Retinal pigment epithelial cell (primary cell): ENCODE measurements around the gene SH2D6.
A peak's percentile ranks its signal among the peaks of the same experiment; 100 is the strongest.

Experiments used
- DNase-seq: peaks from one replicate; pipeline ENCODE4 v3.0.0-alpha.2; 2010; ENCODE audit warnings: low read depth
- H3K4me3 ChIP-seq: 2 replicates; pipeline ENCODE4 v1.5.1; 2011; ENCODE audit warnings: mild to moderate bottlenecking, low read length, control low read depth, moderate library complexity
- CTCF ChIP-seq: conservative IDR thresholded peaks from 2 replicates; pipeline ENCODE4 v1.5.1; 2011; ENCODE audit warnings: low read depth, low read length, control low read depth, inconsistent platforms

SH2D6 gene

GRCh38 chr2:85390941-85391669, 27.4 kb upstream of the SH2D6 start:
- H3K4me3 ChIP-seq = no peak overlapping the region
- DNase-seq = no peak
- peak; percentile 82 for TF ChIP-seq CTCF

GRCh38 chr2:85393836-85394235, 24.7 kb upstream of the SH2D6 start:
- no peak overlapping the region for H3K4me3 ChIP-seq
- no peak for TF ChIP-seq CTCF
- DNase-seq = no peak

DNA sequence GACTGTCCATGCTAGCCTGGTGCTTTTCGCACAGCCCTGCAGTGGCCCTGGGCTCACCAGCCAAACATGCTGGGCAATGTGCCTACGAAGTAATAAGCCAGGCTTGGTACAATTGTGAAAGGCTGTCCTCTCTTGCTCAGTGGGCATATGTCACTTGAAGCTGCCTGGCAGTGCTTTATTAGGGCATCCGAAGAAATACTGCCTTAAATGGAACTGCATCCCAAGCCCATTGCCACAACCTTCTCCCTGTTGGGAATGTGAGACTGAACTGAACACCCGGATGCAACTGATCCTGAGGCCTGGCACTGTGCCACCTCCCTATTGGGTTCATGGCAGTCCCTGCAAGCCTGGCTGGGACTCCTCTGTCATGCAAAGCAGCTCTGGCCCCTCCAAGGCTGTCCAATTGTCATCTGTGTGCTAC, 24.2 kb upstream of the SH2D6 start:
- no peak for DNase-seq
- H3K4me3 ChIP-seq = no peak overlapping the region
- TF ChIP-seq CTCF = no peak

GRCh38 chr2:85394976-85395375, 23.5 kb upstream of the SH2D6 start:
- H3K4me3 ChIP-seq = no peak overlapping the region
- no peak for TF ChIP-seq CTCF
- DNase-seq = no peak

DNA sequence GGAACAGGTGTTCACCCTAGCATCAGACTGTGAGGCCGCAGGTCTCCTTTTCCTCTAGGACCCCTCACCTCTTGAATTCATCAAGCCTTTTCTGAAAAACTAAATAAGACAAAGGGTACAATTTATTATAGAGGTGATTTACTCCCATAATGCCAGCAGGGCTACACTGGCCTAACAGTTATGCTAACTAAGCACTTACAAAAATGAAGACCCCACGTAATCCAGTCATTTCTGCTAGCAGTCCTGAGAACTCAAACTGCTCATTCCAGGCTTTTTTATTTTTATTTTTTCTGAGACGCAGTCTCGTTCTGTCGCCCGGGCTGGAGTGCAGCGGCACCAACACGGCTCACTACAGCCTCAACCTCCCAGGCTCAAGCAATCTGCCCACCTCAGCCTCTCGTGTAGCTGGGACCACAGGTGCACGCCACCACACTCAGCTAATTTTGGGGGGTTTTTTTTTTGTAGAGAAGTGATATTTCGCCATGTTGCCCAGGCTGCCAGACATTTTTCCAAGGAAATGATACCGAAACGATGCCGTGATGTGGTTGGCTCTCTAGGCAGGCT, 22.5 kb upstream of the SH2D6 start:
- no peak overlapping the region for H3K4me3 ChIP-seq
- DNase-seq = no peak
- TF ChIP-seq CTCF = no peak

GRCh38 chr2:85396531-85397470, 21.7 kb upstream of the SH2D6 start:
- no peak overlapping the region for H3K4me3 ChIP-seq
- no peak for DNase-seq
- no peak for TF ChIP-seq CTCF
